GM12892 (cell line): ENCODE data around the gene PRDM2.

Source experiments
- DNase-seq: peaks from one replicate; pipeline ENCODE4 v3.0.0; 2011; ENCODE audit not compliant: insufficient read length
- FAIRE-seq: peaks from 2 replicates; lab custom pipeline; 2011; peaks lifted over from hg19 to GRCh38; lab: Jason Lieb, UNC
- POLR2A ChIP-seq: IDR thresholded peaks from 2 replicates; pipeline ENCODE4 v1.6.1; 2011; ENCODE audit warnings: low read depth, low read length, control low read depth
- POLR2AphosphoS5 ChIP-seq: IDR thresholded peaks from 2 replicates; pipeline ENCODE4 v1.6.1; 2011; ENCODE audit warnings: low read depth, low read length, control low read depth
- TAF1 ChIP-seq: IDR thresholded peaks from 2 replicates; pipeline ENCODE4 v1.6.1; 2011; ENCODE audit warnings: low read depth, mild to moderate bottlenecking, control low read depth, low read length, borderline replicate concordance

The PRDM2 gene

GRCh38 chr1:13801232-13801631 is 101.2 kb downstream of the PRDM2 start:
- no peak for TF ChIP-seq POLR2A
- no peak for TF ChIP-seq POLR2AphosphoS5
- TF ChIP-seq TAF1 = no peak
- no peak for DNase-seq
- no peak for FAIRE-seq

GRCh38 chr1:13801655-13802486 is 101.9 kb downstream of the PRDM2 start:
- DNase-seq = no peak
- FAIRE-seq = no peak
- TF ChIP-seq POLR2A (no peak), POLR2AphosphoS5 (no peak), TAF1 (no peak)

- TF ChIP-seq TAF1 = no peak
- TF ChIP-seq POLR2AphosphoS5 = no peak
- TF ChIP-seq POLR2A = no peak
- DNase-seq = no peak
- no peak for FAIRE-seq
Observed at GRCh38 chr1:13802782-13803545, 103.0 kb downstream of the PRDM2 start.

DNA sequence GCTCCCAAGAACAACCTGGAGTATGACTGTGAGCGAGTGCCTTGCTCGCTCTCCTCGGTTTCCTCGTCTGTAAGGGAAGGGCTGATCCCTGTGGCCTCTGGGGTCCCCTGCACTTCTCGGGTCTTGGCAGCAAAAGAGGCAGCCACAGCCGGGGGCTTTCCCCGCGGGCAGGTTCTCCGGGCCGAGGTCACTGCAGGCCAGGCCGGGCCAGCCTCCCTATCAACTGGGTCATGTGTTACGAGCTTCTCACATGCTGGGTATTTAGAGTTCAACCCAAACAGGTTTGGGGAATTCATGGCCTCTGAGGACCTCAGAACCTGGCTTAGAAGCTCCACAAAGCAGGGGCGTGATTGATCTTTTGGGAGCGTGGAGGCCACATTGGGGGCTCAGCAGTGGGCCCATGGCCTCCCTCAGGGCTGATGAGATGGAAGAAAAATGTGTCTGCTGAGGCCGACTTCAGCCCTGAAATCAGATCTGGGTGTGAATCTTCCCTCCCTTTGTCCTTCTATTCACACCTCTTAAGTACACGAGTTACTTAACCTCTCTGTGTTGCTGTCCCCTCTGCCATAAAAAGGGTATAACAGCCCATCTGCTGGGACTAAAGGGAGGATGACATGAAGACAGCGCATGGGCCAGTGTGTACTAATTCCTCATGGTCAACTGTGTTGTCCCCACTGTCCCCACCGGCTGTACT is 103.7 kb downstream of the PRDM2 start:
- FAIRE-seq (no peak), DNase-seq (no peak)
- TF ChIP-seq POLR2AphosphoS5 (no peak), POLR2A (no peak), TAF1 (no peak)

DNA sequence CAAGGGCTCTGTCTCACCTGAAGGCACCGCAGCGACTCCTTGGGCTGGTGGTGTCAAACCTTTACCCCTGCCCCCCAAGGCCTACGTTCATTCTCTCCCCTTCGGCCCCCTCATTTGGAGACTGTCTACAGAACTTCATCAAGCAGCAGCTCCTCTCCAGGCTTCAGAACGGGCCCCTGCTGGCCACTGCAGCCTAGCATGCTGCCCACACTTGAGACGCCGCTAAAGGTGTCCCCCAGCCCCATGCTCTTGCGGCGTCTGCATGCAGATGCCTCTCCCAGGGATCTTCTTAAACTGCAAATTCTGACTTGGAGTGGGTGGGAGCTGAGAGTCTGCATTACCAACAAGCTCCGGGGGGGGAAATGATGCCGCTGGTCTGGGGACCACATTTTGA is 104.2 kb downstream of the PRDM2 start:
- FAIRE-seq = no peak
- no peak for DNase-seq
- no peak for TF ChIP-seq POLR2AphosphoS5
- TF ChIP-seq POLR2A = no peak
- TF ChIP-seq TAF1 = no peak

- FAIRE-seq (no peak), DNase-seq (no peak)
- no peak for TF ChIP-seq POLR2AphosphoS5
- TF ChIP-seq TAF1 = no peak
- TF ChIP-seq POLR2A = no peak
Observed at GRCh38 chr1:13805431-13805830, 105.4 kb downstream of the PRDM2 start.

DNA sequence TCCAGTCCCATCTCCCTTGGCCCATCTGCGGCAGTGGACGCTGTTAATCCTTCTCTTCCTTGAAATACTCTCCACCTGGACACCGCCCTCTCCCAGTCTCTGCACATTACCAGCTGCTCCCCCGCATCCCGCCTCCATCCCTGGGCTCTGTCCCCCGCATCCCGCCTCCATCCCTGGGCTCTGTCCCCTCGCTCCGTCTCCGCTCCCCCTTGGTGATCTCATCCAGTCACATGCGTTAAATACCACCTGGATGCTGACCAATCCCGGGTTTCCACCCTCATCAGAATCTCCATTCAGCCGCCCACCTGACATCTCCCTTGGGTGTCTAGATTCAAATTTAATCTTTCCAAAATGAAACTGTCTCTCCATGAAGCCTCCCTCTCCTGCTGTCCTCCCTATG is 106.1 kb downstream of the PRDM2 start:
- no peak for FAIRE-seq
- TF ChIP-seq TAF1 (no peak), POLR2A (no peak), POLR2AphosphoS5 (no peak)
- DNase-seq = no peak

DNA sequence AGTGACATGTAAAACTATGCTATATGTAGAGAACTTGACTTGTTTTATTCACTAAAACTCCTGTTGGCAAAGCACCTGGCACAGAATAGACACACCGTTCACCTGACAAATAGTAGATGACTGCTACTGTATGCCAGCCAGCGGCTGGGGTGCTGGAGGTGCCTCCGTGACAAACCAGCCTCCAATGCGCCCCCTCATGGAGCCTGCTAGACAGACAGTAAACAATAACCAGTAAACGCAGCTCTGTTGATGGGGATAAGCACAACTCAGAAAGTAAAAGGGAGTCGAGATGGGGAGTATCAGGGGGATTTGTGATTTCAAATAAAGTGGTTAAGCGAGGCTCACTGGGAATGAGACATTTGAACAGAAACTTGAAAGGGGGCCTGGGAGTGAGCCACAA is 107.2 kb downstream of the PRDM2 start:
- FAIRE-seq (no peak), DNase-seq (peak; percentile 47)
- TF ChIP-seq TAF1 (no peak), POLR2A (no peak), POLR2AphosphoS5 (no peak)

- FAIRE-seq = no peak
- TF ChIP-seq POLR2A = no peak
- no peak for TF ChIP-seq TAF1
- no peak for TF ChIP-seq POLR2AphosphoS5
- DNase-seq = no peak
Observed at GRCh38 chr1:13808729-13809131, 108.7 kb downstream of the PRDM2 start.

DNA sequence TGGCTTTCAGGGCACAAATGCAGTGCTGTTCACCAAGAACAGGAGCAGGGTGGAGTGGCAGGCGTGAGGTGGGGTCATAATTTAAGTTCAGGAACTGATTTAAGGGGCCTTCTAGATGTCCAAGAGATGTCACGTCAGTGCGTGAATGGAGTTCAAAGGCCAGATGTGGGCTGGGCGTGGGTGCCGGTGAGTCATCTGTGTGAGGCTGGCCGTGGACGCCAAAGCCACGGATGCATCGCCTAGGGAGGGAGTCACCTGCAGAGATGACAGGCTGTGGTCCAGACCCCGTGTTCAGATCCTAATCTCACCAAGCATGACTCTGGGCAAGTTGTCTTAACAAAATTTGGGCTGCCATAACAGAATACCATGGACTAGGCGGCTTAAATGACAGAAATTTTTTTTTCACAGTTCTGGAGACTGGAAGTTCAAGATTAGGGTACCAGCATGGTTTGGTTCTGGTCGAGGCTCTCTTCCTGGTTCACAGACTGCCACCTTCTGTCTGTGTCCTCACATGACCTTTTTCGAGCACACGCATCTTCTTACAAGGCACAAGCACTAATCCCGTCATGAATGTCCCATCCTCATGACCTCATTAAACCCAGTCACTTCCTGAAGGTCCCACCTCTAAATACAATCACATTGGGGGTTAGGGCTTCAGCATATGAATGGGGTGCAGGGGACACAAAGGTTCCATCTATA is 109.6 kb downstream of the PRDM2 start:
- DNase-seq = no peak
- TF ChIP-seq TAF1 (no peak), POLR2A (no peak), POLR2AphosphoS5 (no peak)
- no peak for FAIRE-seq

GRCh38 chr1:13812456-13813397 is 112.7 kb downstream of the PRDM2 start:
- FAIRE-seq (no peak), DNase-seq (no peak)
- TF ChIP-seq POLR2A (no peak), TAF1 (no peak), POLR2AphosphoS5 (no peak)
